HTERT RPE-1 (cell line): ENCODE measurements around the gene SLC19A1.

ENCODE experiments used
- in situ Hi-C: fragments of 300-500 bp; cut with MboI; formaldehyde crosslinking; loops from 4 replicates; pipeline ENCODE4 v1.14.3; 2020; ENCODE audit warnings: low sequenced_read_pairs

The SLC19A1 gene

GRCh38 chr21:45448283-45448809, 93.9 kb downstream of the SLC19A1 start:
- in situ Hi-C loops: no loop called here
